ENCODE measurements around the gene SH3RF2. TPM values are rescaled to one million over a fixed set of nuclear protein-coding genes. Genes with fewer than 3 reads are reported as not detected.
"Not testable (repeated sequence)": the region's sequence is repeated elsewhere in the genome, so short reads cannot be mapped to it uniquely, and the experiment has no call there.

Gene SH3RF2
- polyA plus RNA-seq, 3 donors, result not detected

DNA sequence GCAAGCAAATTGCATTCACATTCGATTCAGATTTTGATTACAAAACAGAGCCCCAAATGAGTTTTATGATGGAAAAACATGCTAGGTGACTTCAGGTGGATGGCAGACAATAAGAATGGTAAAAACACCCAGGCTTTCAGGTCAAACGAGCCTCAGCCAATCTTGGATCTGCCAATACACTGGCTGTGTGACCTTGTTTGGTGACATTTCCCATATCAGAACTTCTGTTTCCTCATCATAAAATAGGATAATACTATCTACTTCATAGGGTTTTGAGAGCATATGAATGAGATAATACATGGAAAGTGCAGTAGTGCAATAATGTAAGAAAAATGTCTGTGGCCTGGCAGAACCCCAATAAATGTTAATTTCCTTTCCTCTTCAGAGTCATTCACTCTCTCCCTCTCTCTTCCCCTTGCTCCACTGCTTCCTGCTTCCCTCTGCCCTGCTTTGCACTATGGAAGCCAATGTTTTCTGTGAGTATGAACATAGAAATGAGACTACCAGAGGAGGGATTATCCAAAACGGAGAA, 54.7 kb downstream of the SH3RF2 start:
- Histone ChIP-seq H3K9ac (ENCODE audit: insufficient read depth, low read length, poor library complexity, severe bottlenecking) (no peak overlapping the region), H3K36me3 (replicated peaks in 1 of 2; ENCODE audit: control insufficient read depth in 1 of 2, insufficient read depth in 2 of 2, low read length in 2 of 2) (no peaks in the 10 kb centered on the region), H3K4me3 (replicated peaks in 1 of 3; ENCODE audit: low read depth in 2 of 3, low read length in 3 of 3) (no peak overlapping the region), H3K4me2 (replicated peaks; ENCODE audit: extremely low read depth, low read length, poor library complexity, severe bottlenecking) (no peak overlapping the region), H3K9me3 (replicated peaks in 1 of 2; ENCODE audit: control insufficient read depth in 1 of 2, insufficient read depth in 1 of 2, low read length in 2 of 2) (peaks cover 0 to 9% of the 10 kb centered on the region in 2 donors), H3K27ac (ENCODE audit: low read depth in 1 of 2, low read length in 2 of 2) (no peak overlapping the region), H3K4me1 (ENCODE audit: control insufficient read depth in 1 of 2, insufficient read depth in 2 of 2, low read length in 2 of 2) (no peaks in the 10 kb centered on the region), H3K79me2 (ENCODE audit: insufficient read depth, low read length) (no peaks in the 10 kb centered on the region), H3K27me3 (ENCODE audit: control insufficient read depth in 2 of 2, insufficient read depth in 2 of 2, low read length in 2 of 2) (no peaks in the 10 kb centered on the region), H2AFZ (ENCODE audit: insufficient read depth, low read depth, low read length, poor library complexity, severe bottlenecking) (no peak overlapping the region), H4K20me1 (ENCODE audit: insufficient read depth, low read length) (no peaks in the 10 kb centered on the region)
- Mint-ChIP-seq H3K36me3 (peaks cover 0 to 2% of the 10 kb centered on the region in 2 donors), H3K9me3 (peaks cover 8 to 22% (median 15%) of the 10 kb centered on the region in 7 donors), H3K27ac (no peak overlapping the region), H3K27me3 (ENCODE audit: low read depth in 3 of 3) (no peaks in the 10 kb centered on the region), H3K4me1 (peaks cover 4% of the 10 kb centered on the region), H3K4me3 (no peak overlapping the region)
- intact Hi-C loops (cut with micrococcal nuclease), result no loop called here
- no peak for DNase-seq
- 100% methylated on average over 1 of the region's 3 CpGs for whole genome bisulfite sequencing (ENCODE audit: insufficient coverage)
- TF ChIP-seq, protein P1, sequence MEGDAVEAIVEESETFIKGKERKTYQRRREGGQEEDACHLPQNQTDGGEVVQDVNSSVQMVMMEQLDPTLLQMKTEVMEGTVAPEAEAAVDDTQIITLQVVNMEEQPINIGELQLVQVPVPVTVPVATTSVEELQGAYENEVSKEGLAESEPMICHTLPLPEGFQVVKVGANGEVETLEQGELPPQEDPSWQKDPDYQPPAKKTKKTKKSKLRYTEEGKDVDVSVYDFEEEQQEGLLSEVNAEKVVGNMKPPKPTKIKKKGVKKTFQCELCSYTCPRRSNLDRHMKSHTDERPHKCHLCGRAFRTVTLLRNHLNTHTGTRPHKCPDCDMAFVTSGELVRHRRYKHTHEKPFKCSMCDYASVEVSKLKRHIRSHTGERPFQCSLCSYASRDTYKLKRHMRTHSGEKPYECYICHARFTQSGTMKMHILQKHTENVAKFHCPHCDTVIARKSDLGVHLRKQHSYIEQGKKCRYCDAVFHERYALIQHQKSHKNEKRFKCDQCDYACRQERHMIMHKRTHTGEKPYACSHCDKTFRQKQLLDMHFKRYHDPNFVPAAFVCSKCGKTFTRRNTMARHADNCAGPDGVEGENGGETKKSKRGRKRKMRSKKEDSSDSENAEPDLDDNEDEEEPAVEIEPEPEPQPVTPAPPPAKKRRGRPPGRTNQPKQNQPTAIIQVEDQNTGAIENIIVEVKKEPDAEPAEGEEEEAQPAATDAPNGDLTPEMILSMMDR (IDR thresholded peaks at IDR 0.05), result no peak

DNA sequence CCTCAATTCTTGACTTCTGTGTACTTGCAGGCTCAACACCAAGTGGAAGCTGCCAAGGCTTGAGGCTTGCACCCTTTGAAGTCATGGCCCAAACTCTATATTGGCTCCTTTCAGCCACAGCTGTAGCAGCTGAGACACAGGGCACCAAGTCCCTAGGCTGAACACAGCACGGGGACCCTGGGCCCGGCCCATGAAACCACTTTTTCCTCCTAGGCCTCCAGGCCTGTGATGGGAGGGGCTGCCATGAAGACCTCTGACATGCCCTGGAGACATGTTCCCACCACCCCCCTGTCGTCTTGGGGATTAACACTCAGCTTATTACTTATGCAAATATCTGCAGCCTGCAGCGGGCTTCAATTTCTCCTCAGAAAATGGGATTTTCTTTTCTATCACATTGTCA, 57.2 kb downstream of the SH3RF2 start:
- H3K27ac Mint-ChIP-seq; H3K4me2 ChIP-seq (replicated peaks; ENCODE audit: extremely low read depth, low read length, poor library complexity, severe bottlenecking); H3K9ac ChIP-seq (ENCODE audit: insufficient read depth, low read length, poor library complexity, severe bottlenecking); DNase-seq; H3K79me2 ChIP-seq (ENCODE audit: insufficient read depth, low read length); H3K9me3 ChIP-seq (replicated peaks in 1 of 2; ENCODE audit: control insufficient read depth in 1 of 2, insufficient read depth in 1 of 2, low read length in 2 of 2); H3K36me3 ChIP-seq (replicated peaks in 1 of 2; ENCODE audit: control insufficient read depth in 1 of 2, insufficient read depth in 2 of 2, low read length in 2 of 2); H4K20me1 ChIP-seq (ENCODE audit: insufficient read depth, low read length); H3K4me1 Mint-ChIP-seq; H3K4me3 Mint-ChIP-seq; H3K36me3 Mint-ChIP-seq; H3K4me3 ChIP-seq (replicated peaks in 1 of 3; ENCODE audit: low read depth in 2 of 3, low read length in 3 of 3); intact Hi-C loops (cut with micrococcal nuclease); H3K27me3 ChIP-seq (ENCODE audit: control insufficient read depth in 2 of 2, insufficient read depth in 2 of 2, low read length in 2 of 2); H3K27me3 Mint-ChIP-seq (ENCODE audit: low read depth in 3 of 3); H3K4me1 ChIP-seq (ENCODE audit: control insufficient read depth in 1 of 2, insufficient read depth in 2 of 2, low read length in 2 of 2); H3K27ac ChIP-seq (ENCODE audit: low read depth in 1 of 2, low read length in 2 of 2); H2AFZ ChIP-seq (ENCODE audit: insufficient read depth, low read depth, low read length, poor library complexity, severe bottlenecking): not testable (repeated sequence)
- peaks cover 8 to 22% (median 15%) of the 10 kb centered on the region in 7 donors for H3K9me3 Mint-ChIP-seq
- 100% methylated on average over 4 of the region's 4 CpGs for WGBS (ENCODE audit: insufficient coverage)

Measured in CD14-positive monocyte (primary cell).